NB4 (cell line): Measurements from ENCODE around the gene ARHGEF7.

Experiments
- DNase-seq: peaks from one replicate; pipeline ENCODE4 v3.0.0; 2010; ENCODE audit warnings: low read depth
- H3K4me3 ChIP-seq: one replicate; pipeline ENCODE4 v1.5.1; 2011; ENCODE audit warnings: mild to moderate bottlenecking, low read depth, low read length, moderate library complexity
- MYC ChIP-seq: IDR thresholded peaks from 2 replicates; pipeline ENCODE4 v1.6.1; 2011; ENCODE audit warnings: low read depth, low read length
- POLR2A ChIP-seq: IDR thresholded peaks from 2 replicates; pipeline ENCODE4 v1.6.1; 2011; ENCODE audit warnings: mild to moderate bottlenecking; ENCODE audit not compliant: insufficient read length; ENCODE audit errors: extremely low read depth
- TF ChIP-seq, protein P1 (sequence below): IDR thresholded peaks from 2 replicates; pipeline ENCODE4 v1.6.1; 2011; ENCODE audit warnings: low read depth, low read length
- TF ChIP-seq, protein P2 (sequence below): IDR thresholded peaks from one replicate; pipeline ENCODE4 v1.5.1; 2012; ENCODE audit warnings: low read depth, low read length

Gene ARHGEF7

DNA sequence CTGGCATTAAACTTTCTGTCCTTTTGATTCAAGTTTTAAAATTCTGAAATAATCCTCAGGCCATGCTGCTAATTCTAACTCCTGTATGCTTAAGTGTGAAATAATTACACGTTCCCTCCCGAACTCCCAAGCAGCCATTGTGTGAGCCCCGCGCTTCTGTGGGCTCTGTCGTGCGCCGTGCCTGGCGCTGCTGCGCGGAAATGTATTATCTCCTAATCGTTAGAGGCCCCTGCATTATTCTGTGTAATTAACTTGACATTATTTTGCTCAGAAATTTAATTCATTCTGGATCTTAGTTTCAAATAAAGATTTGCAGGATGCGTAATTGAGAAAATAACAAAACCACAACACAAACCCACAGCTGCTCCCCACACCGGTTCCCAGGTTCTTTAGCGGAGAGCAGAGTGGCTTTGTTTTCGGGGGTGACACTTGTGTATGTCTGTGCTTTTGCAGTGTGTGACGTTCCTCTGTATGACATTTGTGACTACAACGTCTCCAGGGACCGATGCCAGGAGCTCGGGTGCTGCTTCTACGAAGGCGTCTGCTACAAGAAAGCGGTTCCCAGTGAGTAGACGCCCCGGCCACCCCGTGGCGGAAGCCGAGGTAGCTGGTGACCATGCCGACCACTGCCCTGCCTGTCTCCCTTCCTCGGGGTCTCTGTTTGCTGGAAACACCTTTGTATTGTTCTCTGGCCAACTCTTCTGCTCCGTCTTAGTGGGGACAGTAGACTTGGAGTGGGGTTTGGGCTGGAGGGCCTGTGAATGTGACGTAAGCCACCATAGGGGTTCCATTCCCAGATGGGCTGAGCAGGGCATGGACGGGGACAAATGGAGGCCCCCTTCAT is 212.8 kb downstream of the ARHGEF7 start:
- DNase-seq: no peak
- no peak overlapping the region for H3K4me3 ChIP-seq
- TF ChIP-seq, protein P1, sequence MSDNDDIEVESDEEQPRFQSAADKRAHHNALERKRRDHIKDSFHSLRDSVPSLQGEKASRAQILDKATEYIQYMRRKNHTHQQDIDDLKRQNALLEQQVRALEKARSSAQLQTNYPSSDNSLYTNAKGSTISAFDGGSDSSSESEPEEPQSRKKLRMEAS: no peak
- TF ChIP-seq POLR2A (no peak), MYC (no peak)
- TF ChIP-seq, protein P2, sequence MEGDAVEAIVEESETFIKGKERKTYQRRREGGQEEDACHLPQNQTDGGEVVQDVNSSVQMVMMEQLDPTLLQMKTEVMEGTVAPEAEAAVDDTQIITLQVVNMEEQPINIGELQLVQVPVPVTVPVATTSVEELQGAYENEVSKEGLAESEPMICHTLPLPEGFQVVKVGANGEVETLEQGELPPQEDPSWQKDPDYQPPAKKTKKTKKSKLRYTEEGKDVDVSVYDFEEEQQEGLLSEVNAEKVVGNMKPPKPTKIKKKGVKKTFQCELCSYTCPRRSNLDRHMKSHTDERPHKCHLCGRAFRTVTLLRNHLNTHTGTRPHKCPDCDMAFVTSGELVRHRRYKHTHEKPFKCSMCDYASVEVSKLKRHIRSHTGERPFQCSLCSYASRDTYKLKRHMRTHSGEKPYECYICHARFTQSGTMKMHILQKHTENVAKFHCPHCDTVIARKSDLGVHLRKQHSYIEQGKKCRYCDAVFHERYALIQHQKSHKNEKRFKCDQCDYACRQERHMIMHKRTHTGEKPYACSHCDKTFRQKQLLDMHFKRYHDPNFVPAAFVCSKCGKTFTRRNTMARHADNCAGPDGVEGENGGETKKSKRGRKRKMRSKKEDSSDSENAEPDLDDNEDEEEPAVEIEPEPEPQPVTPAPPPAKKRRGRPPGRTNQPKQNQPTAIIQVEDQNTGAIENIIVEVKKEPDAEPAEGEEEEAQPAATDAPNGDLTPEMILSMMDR: no peak

DNA sequence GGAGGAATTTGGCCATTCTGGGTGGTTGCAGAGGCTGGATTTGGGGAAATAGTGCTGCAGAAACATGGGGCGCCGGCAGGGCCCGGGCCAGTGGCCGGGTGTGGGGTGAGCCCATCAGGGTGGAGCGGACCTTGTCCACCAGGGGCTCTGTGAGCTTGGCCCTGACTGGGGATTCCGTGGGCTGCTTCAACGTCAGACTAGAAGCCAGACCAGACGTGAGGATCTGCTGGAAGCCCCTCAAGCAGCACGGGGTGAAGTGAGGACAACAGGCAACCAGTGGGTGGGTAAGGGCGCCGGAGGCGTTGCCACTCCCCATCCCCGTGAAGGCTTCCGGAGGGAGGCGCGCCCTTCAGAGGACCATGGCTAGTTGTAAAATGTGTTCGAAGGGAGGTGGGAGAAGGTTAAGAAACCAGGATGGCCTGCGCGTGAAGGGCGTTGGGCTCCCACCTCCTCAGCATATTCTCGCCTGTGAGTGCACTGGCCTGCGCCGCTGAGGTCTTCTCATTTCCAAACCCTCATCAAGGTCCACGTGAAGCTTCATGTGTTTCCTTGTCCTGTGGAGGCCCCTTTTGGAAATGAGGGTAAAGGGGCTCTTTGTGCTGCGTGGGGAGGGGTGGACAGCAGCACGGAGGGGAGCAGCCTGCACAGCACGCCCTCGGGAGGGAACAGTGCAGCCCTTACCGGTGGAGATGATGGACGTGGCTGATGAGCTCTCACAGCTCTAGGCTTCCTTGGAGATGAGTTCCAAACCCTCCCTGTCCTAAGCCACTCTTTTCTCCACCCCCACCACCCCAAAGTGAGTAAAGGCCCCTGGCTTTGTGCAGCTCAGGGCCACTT is 213.7 kb downstream of the ARHGEF7 start:
- no peak for DNase-seq
- no peak overlapping the region for H3K4me3 ChIP-seq
- TF ChIP-seq, protein P1: no peak
- no peak for TF ChIP-seq MYC
- TF ChIP-seq, protein P2: no peak
- TF ChIP-seq POLR2A: no peak

DNA sequence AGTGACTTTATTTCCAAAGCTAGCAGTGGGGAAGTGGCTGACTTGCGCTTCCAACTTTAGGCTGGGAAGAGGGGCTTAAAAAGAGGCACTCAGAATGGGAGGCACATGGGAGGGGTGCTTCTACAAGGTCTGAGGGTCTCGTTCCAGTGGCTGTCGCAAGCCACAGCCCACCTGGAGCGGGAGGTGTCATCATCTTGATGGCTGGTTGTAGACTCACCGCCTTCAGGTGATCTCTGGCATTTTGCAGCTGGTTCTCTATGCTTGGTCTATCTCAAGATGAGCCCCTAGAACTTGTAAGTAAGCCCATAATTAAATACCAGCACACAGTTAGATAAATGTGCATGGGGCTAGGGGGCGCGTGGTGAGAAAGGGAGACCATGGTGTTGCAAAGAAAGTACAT is 214.5 kb downstream of the ARHGEF7 start:
- DNase-seq: no peak
- no peak overlapping the region for H3K4me3 ChIP-seq
- TF ChIP-seq, protein P1: no peak
- TF ChIP-seq MYC (no peak), POLR2A (no peak)
- TF ChIP-seq, protein P2: no peak

DNA sequence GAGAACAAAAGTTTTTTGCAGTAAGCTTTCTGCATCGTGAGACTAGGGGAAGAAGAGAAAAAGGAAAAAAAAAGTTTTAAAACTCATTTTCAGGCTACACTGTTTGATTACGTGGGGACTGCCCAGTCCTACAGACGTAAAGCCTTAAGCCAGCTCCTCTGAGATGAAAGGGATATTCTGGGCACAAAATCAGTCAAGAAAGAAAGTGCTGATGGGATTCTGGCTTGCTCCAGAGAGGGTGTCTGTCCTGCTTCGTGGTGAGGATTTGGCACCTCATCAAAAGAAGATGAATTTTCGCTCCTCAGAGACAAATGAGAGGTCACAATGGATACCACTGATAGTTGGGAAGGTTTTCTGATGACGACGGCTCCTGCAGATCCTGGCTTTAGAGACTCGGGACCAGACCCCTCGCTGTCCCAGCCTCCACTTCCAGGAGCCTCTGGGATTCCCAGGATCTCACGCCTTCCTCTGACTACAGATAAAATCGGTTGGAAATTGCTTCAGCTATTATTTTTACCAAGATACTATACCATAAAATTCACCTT is 215.0 kb downstream of the ARHGEF7 start:
- no peak for DNase-seq
- TF ChIP-seq, protein P1: no peak
- TF ChIP-seq MYC: no peak
- TF ChIP-seq, protein P2: no peak
- TF ChIP-seq POLR2A: no peak
- no peak overlapping the region for H3K4me3 ChIP-seq

DNA sequence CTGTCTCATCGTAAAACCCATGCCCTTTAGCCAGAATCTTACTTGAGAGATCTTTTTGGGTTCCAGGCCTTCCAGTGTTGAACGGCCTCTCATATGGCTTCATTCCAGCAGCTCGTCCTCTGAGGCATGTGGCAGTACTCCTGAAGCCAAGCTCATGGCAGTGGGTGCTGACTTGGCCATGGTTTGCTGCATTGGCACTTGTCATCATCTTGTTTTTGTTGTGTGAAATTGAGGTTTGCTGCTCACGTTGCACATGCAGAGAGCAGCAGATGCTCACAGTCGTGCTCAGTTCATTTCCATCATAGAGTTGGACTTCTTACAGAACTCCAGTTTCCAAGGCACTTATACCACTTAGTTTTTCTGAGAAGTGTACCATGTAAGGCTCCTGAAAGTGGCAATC is 220.2 kb downstream of the ARHGEF7 start:
- H3K4me3 ChIP-seq: no peak overlapping the region
- no peak for DNase-seq
- TF ChIP-seq, protein P2: no peak
- TF ChIP-seq, protein P1: no peak
- TF ChIP-seq POLR2A (no peak), MYC (no peak)
